ENCODE measurements around the gene SLC25A11. TPM values are rescaled to one million over a fixed set of nuclear protein-coding genes. Genes with fewer than 3 reads are reported as not detected.

The SLC25A11 gene
- total and polyA plus RNA-seq, 2 donors (not counting 1 experiment from before 2014, with no cell fraction given): 29.2 to 59.3 TPM

DNA sequence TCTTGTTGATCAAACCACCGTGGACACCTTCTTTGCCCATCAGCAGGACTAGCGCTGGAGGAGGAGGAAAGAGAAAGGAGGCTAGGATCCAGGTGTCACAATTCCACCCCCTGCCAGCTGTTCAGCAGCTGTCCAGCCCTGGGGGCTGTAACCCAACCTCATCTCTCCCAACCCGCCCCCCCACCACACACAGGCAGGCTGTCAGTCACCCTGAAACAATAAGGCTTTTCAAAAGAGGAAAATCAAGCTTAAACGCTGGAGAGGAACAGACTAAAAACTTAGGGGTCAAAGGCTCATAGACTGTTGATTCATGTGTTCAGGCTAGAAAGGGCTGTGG is 6.1 kb upstream of the SLC25A11 start:
- H4K20me1 ChIP-seq (ENCODE audit: control insufficient read depth, extremely low read depth, insufficient read depth, low read length): peaks cover 2% of the 10 kb centered on the region
- H3K9ac ChIP-seq (ENCODE audit: insufficient read depth, low read length): no peak overlapping the region
- H3K79me2 ChIP-seq (ENCODE audit: control insufficient read depth, insufficient read depth, low read length): peaks cover 74% of the 10 kb centered on the region
- H3K27me3 ChIP-seq (ENCODE audit: control insufficient read depth, insufficient read depth, low read length): no peaks in the 10 kb centered on the region
- peak overlapping the region; percentile 97 to 98 (median 97) for H3K4me3 ChIP-seq (replicated peaks in 1 of 4; ENCODE audit: control extremely low read depth in 1 of 4, insufficient read depth in 1 of 4, low read depth in 3 of 4, low read length in 4 of 4)
- no peaks in the 10 kb centered on the region for H3K9me3 ChIP-seq (ENCODE audit: control insufficient read depth, insufficient read depth, low read depth, low read length)
- H3K36me3 ChIP-seq (ENCODE audit: control insufficient read depth, insufficient read depth, low read length): peaks cover 27% of the 10 kb centered on the region
- H3K27ac ChIP-seq (ENCODE audit: insufficient read depth, low read length): peak overlapping the region; percentile 74
- no peak for DNase-seq (ENCODE audit: low read depth in 2 of 2)
- H3K4me2 ChIP-seq (ENCODE audit: extremely low read depth, insufficient read depth, low read length): peak overlapping the region; percentile 61
- TF ChIP-seq EZH2 (IDR thresholded peaks at IDR 0.05; ENCODE audit: low read length, missing control alignments): no peak
- TF ChIP-seq, protein P1, sequence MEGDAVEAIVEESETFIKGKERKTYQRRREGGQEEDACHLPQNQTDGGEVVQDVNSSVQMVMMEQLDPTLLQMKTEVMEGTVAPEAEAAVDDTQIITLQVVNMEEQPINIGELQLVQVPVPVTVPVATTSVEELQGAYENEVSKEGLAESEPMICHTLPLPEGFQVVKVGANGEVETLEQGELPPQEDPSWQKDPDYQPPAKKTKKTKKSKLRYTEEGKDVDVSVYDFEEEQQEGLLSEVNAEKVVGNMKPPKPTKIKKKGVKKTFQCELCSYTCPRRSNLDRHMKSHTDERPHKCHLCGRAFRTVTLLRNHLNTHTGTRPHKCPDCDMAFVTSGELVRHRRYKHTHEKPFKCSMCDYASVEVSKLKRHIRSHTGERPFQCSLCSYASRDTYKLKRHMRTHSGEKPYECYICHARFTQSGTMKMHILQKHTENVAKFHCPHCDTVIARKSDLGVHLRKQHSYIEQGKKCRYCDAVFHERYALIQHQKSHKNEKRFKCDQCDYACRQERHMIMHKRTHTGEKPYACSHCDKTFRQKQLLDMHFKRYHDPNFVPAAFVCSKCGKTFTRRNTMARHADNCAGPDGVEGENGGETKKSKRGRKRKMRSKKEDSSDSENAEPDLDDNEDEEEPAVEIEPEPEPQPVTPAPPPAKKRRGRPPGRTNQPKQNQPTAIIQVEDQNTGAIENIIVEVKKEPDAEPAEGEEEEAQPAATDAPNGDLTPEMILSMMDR (conservative IDR thresholded peaks at IDR 0.05 in 1 of 2, IDR thresholded peaks at IDR 0.05 in 1 of 2; ENCODE audit: low read depth in 1 of 2, low read length in 2 of 2): no peak
- no peak overlapping the region for H2AFZ ChIP-seq (ENCODE audit: low read length)
- H3K4me1 ChIP-seq (ENCODE audit: control insufficient read depth, extremely low read depth, insufficient read depth, low read length): peaks cover 24% of the 10 kb centered on the region

DNA sequence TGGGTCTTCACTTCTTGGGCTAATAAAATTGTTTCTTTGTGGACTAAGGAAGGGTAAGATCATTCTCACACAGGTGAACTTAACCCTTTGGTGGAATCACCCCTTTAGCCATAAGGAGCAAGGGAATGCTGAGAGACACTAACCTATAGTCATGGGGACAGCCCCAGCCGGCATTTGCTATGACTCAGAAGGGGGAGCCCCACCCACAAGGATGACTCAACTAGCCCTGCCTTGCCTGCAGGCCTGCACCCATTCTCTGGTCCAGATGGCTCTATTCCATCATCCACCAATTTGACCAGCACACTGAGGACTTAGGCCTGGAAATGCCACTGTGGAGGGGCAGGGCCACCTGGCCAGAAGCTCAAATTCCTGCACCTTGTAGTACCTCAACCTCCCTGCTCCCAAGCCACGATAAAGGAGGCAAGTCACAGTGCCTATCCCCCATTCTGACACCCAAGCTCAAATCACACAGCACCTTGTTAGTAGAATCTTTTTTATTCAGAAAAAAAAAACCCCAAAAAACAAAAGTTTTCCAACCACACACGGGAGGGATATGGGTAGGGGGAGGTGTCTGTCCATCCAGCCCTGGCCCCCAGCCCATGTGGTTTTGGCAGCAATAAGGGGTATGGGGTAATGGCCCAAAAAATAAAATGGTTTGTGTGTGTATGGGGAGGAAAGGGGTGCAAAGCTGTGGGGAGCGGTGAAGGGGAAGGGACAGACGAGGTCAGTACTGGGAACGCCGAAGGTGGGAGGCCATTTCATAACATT is 5.5 kb upstream of the SLC25A11 start:
- Histone ChIP-seq H3K9ac (ENCODE audit: insufficient read depth, low read length) (no peak overlapping the region), H4K20me1 (ENCODE audit: control insufficient read depth, extremely low read depth, insufficient read depth, low read length) (peaks cover 2% of the 10 kb centered on the region), H3K9me3 (ENCODE audit: control insufficient read depth, insufficient read depth, low read depth, low read length) (no peaks in the 10 kb centered on the region), H3K4me2 (ENCODE audit: extremely low read depth, insufficient read depth, low read length) (peak overlapping the region; percentile 63), H3K36me3 (ENCODE audit: control insufficient read depth, insufficient read depth, low read length) (peaks cover 27% of the 10 kb centered on the region), H3K4me3 (replicated peaks in 1 of 4; ENCODE audit: control extremely low read depth in 1 of 4, insufficient read depth in 1 of 4, low read depth in 3 of 4, low read length in 4 of 4) (peak overlapping the region; percentile 21 to 97 (median 97)), H3K79me2 (ENCODE audit: control insufficient read depth, insufficient read depth, low read length) (peaks cover 77% of the 10 kb centered on the region), H2AFZ (ENCODE audit: low read length) (no peak overlapping the region), H3K27ac (ENCODE audit: insufficient read depth, low read length) (peak overlapping the region; percentile 74), H3K27me3 (ENCODE audit: control insufficient read depth, insufficient read depth, low read length) (no peaks in the 10 kb centered on the region), H3K4me1 (ENCODE audit: control insufficient read depth, extremely low read depth, insufficient read depth, low read length) (peaks cover 24% of the 10 kb centered on the region)
- peak; percentile 90 to 91 for DNase-seq (ENCODE audit: low read depth in 2 of 2)
- TF ChIP-seq, protein P1 (conservative IDR thresholded peaks at IDR 0.05 in 1 of 2, IDR thresholded peaks at IDR 0.05 in 1 of 2; ENCODE audit: low read depth in 1 of 2, low read length in 2 of 2): no peak

DNA sequence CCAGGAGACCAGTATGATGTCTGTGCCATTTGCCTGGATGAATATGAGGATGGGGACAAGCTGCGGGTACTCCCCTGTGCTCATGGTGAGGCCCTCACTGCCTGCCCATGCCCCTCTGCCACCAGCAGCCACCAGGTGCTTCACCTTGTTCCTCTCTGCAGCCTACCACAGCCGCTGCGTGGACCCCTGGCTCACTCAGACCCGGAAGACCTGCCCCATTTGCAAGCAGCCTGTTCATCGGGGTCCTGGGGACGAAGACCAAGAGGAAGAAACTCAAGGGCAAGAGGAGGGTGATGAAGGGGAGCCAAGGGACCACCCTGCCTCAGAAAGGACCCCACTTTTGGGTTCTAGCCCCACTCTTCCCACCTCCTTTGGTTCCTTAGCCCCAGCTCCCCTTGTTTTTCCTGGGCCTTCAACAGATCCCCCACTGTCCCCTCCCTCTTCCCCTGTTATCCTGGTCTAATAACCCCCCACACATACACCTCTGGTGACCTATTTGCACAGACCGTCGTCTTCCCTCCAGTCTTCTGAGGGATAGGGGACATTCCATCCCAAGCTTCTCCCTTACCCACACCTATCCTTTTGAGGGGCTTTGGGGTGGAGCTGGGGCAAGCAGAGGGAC is 4.8 kb upstream of the SLC25A11 start:
- H3K36me3 ChIP-seq (ENCODE audit: control insufficient read depth, insufficient read depth, low read length): peaks cover 27% of the 10 kb centered on the region

More for the DNA sequence above, 4.8 kb upstream of the SLC25A11 start:
- H3K27ac ChIP-seq (ENCODE audit: insufficient read depth, low read length): peak overlapping the region; percentile 74
- peaks cover 2% of the 10 kb centered on the region for H4K20me1 ChIP-seq (ENCODE audit: control insufficient read depth, extremely low read depth, insufficient read depth, low read length)
- H3K9me3 ChIP-seq (ENCODE audit: control insufficient read depth, insufficient read depth, low read depth, low read length): no peaks in the 10 kb centered on the region
- peaks cover 24% of the 10 kb centered on the region for H3K4me1 ChIP-seq (ENCODE audit: control insufficient read depth, extremely low read depth, insufficient read depth, low read length)
- H3K79me2 ChIP-seq (ENCODE audit: control insufficient read depth, insufficient read depth, low read length): peaks cover 77% of the 10 kb centered on the region
- TF ChIP-seq, protein P1 (conservative IDR thresholded peaks at IDR 0.05 in 1 of 2, IDR thresholded peaks at IDR 0.05 in 1 of 2; ENCODE audit: low read depth in 1 of 2, low read length in 2 of 2): no peak
- no peak for TF ChIP-seq EZH2 (IDR thresholded peaks at IDR 0.05; ENCODE audit: low read length, missing control alignments)
- no peak overlapping the region for H3K9ac ChIP-seq (ENCODE audit: insufficient read depth, low read length)
- H3K27me3 ChIP-seq (ENCODE audit: control insufficient read depth, insufficient read depth, low read length): no peaks in the 10 kb centered on the region
- no peak for DNase-seq (ENCODE audit: low read depth in 2 of 2)
- peak overlapping the region; percentile 0 to 97 (median 26) for H3K4me3 ChIP-seq (replicated peaks in 1 of 4; ENCODE audit: control extremely low read depth in 1 of 4, insufficient read depth in 1 of 4, low read depth in 3 of 4, low read length in 4 of 4)
- no peak overlapping the region for H2AFZ ChIP-seq (ENCODE audit: low read length)
- H3K4me2 ChIP-seq (ENCODE audit: extremely low read depth, insufficient read depth, low read length): peak overlapping the region; percentile 63

All from fibroblast of lung (primary cell).